Islet precursor cell (in vitro differentiated cells): ENCODE results near the gene CPT2.
"Not testable (repeated sequence)": the region's sequence is repeated elsewhere in the genome, so short reads cannot be mapped to it uniquely, and the experiment has no call there.

Experiments
- DNase-seq: peaks from one replicate; pipeline ENCODE4 v3.0.0-alpha.2; 2018

The CPT2 gene

GRCh38 chr1:53183095-53183990 lies 13.3 kb upstream of the CPT2 start:
- DNase-seq: no peak

- not testable (repeated sequence) for DNase-seq
Measured at GRCh38 chr1:53185955-53186297, 10.7 kb upstream of the CPT2 start.

DNA sequence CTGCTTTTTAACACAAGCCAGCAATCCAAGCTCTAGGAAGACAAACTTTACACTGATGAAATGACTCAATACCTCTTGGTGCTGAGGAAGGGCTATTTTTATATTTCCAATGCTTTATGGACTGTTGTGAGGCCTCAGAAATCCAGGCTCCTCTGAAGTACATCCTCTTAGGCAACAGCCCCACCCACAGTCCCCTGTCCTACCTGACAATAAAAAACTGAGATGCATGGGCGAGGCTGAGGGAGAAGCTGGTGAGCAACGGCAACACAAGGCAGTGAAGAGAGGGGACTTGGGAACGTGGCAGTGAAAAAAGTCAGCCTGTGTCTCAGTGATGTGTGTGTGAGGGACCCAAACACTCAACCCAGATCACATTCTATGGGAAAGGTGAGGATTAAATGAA lies 10.1 kb upstream of the CPT2 start:
- no peak for DNase-seq

- DNase-seq: no peak
Measured at GRCh38 chr1:53187401-53187800, 9.2 kb upstream of the CPT2 start.

DNA sequence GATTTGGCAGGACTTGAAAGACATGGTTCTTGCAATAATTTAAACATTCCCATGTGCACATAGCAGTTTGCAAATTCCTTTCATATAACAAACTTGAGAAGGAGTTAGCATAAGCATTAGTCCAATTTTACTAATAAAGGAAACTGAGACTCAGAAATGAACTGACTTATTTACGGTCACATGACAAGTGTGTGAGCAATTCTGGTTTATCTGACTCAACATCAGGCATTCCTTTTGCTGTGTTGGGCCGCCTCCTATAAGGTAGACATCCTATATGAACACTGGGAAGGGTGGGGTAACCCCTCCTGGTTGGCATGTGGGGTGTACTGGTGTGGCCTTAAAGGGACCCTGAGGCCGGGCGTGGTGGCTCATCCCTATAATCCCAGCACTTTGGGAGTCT lies 8.5 kb upstream of the CPT2 start:
- no peak for DNase-seq

DNA sequence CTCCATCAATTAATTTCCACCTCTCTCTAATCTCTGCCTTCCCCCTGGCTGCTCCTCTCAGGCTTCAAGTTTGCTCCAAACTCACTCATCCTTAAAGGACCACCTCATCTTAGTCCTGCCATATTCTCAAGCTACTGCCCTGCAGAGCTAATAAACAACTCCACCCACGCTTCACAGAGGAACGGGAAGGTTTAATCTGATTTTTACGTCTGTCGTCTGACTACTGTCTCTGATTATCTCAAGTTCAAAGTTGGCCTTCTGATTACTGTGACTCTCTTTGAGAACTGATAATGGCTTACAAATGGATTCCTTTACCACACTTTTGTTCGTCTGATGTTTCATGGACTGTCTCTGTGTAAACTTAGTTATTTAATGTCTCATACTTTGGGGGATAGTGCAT lies 7.6 kb upstream of the CPT2 start:
- no peak for DNase-seq

GRCh38 chr1:53190210-53190611 lies 6.4 kb upstream of the CPT2 start:
- no peak for DNase-seq

GRCh38 chr1:53195246-53196016 lies 1.2 kb upstream of the CPT2 start:
- DNase-seq: no peak

DNA sequence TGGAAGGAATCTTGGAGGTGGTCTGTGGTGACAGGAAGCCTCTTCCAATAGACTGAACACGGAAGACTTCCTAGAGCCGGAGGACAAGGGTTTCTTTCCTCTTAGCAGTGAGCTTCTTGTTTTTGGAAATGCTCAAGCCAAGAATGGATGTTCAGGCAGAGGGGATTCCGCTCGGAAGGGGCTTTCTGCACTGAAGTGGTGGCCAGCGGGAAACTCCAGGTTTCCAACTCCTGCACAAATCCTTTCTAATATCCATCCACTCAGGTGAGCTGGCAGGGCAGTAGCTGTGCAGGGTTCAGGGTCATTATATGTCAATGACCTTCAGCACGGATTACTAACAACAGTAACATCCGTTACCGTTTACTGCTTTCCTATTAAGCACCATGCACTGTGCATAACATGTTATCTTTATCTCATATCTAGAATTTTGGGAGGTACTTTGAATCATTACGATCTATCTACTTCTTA lies 573 bp upstream of the CPT2 start:
- DNase-seq: no peak

DNA sequence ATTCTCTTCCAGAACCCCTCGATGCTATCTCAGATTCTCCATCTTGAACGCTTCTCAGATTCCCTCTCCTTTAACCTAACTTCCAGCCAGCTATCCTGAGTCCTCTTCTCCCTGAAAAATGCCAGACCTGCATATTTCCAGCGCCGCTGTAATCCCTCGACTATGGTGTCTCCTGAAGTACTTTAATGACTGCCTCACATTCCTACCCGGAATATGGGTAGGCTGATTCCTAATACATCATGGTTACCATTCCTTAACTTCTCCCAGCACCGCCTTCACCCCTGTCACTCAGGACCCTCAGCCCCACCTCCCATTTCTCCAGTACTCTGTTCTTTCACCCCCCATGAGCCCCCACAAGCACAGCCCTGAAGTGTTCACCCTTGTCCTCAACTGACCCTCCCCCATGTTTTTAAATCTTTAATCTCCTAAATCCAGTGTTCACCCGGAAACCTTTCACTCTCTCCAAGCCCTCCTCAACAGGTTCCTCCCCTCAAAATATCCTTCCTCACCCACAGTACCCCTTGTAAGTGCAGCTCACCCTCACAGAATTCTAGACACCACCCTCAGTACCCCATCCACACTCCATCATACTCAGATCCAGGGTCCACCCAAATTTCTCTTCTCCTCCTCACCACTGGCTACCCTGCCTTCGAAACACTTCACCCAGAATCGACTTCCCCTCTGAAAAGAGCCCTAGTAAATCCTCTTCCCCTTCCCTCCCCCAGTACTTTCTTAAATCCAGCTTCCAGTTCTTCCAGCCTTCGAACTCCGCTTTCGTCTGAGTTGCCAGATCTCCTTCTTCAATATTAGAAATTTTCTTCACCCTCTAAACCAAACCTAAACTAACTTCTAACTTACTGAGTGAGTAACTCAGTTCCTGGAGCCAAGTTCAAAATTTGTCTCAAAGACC lies 922 bp downstream of the CPT2 start:
- DNase-seq: no peak

- no peak for DNase-seq
Measured at GRCh38 chr1:53198241-53198651, 1.6 kb downstream of the CPT2 start.

DNA sequence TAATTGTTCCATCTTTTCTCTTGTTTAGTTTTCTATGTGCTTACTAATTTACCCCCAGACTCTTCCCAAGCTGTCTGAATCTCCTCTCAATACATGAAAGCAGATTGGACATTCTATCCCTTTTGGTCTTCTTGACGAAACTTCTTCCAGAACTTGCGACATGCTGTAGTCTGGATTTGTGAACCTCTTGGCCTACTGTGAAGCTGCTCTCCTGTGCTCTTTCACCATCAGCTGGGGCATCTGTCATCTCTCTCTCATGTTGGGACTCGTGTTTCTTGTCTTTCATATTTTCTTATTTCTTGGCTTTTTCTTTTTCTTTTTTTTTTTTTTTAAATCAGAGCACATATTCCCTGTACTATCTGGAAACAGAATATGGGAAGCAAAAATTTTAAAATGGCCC lies 6.8 kb downstream of the CPT2 start:
- no peak for DNase-seq

GRCh38 chr1:53205496-53205895 lies 8.9 kb downstream of the CPT2 start:
- not testable (repeated sequence) for DNase-seq

- not testable (repeated sequence) for DNase-seq
Measured at GRCh38 chr1:53206083-53206685, 9.6 kb downstream of the CPT2 start.

GRCh38 chr1:53206735-53207379 lies 10.2 kb downstream of the CPT2 start:
- no peak for DNase-seq

DNA sequence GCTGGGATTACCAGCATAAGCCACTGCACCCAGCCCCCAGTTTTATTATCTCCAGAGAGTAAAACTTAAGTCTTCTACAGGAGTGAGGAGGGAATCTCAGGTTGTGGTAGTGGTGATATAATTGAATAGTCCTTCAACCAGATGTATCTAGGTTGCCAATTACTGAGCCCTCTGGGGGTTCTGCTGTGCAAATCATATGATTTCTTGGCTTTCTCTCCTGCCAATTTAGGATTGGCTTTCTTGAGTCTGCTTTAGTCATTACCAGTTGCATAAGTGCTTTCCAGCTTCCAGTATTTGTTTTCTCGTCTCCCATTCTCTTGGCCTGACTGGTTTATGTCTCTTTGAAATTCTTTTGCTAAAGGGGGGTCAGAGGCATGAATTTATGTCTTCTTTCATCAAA lies 11.1 kb downstream of the CPT2 start:
- DNase-seq: no peak

GRCh38 chr1:53210352-53210751 lies 13.7 kb downstream of the CPT2 start:
- no peak for DNase-seq

GRCh38 chr1:53210954-53211353 lies 14.3 kb downstream of the CPT2 start:
- no peak for DNase-seq

DNA sequence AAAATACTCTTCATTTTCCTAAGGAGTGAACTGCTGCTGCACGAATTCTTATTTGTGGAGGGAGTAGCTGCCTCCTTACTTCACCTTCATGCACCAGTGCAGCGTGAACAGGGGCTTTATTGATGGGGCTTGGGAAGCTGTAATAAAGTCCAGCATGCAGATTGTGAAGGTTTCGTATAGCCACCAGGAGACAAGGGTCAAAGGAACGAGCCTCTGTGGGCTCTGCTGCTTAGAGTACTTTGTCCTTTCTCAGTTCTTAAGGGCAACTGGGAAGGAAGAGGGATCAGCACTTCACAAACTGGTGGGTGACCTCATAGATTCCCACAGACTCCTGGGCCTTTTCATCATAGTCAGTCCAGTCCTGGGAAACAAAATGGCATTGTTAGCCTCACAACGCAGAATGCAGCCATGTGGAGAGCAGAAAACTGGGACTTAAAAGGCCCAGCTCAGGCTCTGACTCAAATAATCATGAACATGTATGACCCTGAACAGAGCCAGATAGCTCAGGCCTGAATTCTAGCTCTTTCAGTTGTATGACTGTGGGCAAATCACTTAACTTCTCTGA lies 17.8 kb downstream of the CPT2 start:
- no peak for DNase-seq

DNA sequence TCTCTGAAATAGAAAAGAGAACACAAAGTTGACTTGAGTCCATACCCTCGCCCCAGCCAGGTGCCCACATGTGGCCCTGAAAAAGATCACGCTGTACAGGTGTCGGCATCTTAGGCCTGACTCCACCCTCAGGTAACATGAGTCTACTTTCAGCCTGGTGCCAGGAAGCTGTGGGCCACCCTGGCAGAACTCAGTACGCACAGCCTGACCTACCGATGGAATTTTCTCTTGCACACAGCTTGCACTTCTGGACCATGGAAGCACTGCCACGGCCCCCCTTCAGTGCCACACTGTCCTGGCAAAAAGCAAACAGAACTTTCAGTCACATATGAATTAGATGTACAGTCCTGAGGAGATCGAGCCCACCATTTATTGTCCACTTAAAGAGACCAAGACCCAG lies 21.6 kb downstream of the CPT2 start:
- no peak for DNase-seq

DNA sequence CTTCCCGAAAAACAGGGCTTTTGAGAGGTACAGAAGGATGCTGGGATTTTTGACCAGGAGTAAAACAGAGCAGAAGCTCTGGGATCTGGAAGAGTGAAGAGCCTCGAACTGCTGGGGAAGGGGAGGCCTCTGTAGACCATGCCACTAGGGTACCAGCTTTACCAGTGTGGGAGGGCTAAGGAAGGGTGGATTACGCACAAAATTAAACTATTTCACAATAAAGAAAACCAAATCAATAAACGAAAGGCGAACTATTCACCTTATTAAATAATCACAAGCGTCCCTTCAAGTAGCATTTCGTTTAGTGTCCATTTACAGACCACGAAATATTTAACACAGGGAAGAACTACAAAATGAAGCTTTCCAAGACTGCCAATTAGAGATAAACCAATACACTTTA lies 23.1 kb downstream of the CPT2 start:
- no peak for DNase-seq
